ENCODE measurements around the gene ATP5F1B.

ATP5F1B gene

DNA sequence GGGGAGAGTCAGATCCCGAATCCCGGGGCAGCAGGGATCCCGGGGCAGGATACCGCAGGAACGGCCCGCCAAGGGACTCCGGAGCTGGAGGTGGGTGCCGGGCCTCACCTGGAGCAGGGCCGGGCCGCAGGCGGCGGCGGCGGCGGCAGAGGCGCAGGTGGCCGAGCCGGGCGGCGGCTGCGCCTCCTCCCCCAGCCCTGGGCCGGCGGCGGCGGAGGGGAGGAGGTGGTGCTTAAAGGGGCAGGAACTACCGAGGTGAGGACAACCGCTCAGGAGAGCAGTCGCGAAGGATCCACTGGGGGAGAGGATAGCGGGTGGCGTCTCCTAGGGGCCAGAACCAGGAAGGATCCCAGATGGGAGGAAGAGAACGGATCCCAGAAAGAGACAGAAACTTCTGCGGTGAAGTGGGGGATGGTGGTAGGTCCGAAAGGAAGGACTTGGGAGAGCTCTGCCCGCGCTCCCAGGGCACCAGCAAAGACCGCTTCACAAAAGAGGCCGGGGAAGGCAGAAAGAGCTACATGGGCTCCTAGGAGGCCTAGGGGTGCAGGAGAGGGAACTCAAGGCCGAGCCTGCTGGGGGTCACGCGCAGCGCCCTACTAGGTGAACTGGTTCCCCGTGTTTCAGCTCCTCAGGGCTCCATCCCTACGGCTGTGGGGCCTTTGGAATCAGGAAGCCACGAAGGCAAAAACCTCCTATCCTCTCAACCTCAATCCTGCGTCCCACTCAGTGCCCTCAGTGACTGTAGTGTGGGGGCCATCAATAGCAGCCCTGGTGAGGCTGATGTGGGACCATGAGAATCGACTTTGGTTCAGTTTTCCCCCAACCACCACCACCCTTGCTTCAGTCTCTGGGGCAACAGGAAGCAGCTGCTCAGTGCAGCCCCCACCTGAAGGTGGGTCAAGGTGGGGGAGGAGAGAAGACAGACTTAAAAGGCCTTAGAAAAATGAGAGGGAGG lies 10.7 kb downstream of the ATP5F1B start:
- in situ Hi-C loops (cut with MboI; ENCODE audit: low pct_unique_long_range_greater_than_20kb, low sequenced_read_pairs, unreplicated experiment), result no loop called here

DNA sequence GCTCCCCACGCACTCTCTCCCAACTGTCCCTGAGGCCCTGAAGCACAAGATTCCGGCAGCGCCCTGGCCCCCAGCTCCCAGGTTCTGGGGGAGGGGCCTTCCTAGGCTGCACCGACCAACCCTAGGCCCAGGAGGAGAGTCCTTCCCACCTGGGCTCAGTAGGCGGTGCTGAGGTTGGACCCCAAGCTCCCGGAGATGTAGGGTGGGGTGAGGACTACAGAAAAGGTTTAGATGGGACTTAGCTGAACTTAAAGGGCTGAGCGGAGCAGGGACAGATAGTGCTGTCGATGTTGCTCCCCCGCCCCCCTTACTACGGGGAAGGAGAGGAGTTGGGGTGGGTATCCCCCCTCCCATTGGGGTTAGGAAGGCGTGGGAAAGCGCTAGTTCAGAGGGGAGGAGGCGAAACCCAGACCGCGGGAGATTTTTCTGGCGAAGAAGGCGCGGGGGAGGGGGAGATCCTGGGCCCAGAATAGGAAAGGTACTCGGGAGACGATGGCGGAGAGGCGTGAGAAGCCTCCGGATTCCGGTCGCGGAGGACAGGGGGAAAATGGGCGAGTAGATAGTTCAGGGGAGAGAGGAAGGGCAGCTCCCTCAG lies 11.4 kb downstream of the ATP5F1B start:
- TF ChIP-seq, protein P1, sequence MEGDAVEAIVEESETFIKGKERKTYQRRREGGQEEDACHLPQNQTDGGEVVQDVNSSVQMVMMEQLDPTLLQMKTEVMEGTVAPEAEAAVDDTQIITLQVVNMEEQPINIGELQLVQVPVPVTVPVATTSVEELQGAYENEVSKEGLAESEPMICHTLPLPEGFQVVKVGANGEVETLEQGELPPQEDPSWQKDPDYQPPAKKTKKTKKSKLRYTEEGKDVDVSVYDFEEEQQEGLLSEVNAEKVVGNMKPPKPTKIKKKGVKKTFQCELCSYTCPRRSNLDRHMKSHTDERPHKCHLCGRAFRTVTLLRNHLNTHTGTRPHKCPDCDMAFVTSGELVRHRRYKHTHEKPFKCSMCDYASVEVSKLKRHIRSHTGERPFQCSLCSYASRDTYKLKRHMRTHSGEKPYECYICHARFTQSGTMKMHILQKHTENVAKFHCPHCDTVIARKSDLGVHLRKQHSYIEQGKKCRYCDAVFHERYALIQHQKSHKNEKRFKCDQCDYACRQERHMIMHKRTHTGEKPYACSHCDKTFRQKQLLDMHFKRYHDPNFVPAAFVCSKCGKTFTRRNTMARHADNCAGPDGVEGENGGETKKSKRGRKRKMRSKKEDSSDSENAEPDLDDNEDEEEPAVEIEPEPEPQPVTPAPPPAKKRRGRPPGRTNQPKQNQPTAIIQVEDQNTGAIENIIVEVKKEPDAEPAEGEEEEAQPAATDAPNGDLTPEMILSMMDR (IDR thresholded peaks at IDR 0.05; ENCODE audit: extremely low read depth, insufficient read depth, missing control alignments), result no peak
- in situ Hi-C loops (cut with MboI; ENCODE audit: low pct_unique_long_range_greater_than_20kb, low sequenced_read_pairs, unreplicated experiment), result no loop called here
- DNase-seq (ENCODE audit: low spot score), result peak; percentile 53

More for the DNA sequence above, 10.7 kb downstream of the ATP5F1B start:
- TF ChIP-seq, protein P1 (IDR thresholded peaks at IDR 0.05; ENCODE audit: extremely low read depth, insufficient read depth, missing control alignments), result peak; percentile 31
- DNase-seq (ENCODE audit: low spot score), result peak; percentile 85

DNA sequence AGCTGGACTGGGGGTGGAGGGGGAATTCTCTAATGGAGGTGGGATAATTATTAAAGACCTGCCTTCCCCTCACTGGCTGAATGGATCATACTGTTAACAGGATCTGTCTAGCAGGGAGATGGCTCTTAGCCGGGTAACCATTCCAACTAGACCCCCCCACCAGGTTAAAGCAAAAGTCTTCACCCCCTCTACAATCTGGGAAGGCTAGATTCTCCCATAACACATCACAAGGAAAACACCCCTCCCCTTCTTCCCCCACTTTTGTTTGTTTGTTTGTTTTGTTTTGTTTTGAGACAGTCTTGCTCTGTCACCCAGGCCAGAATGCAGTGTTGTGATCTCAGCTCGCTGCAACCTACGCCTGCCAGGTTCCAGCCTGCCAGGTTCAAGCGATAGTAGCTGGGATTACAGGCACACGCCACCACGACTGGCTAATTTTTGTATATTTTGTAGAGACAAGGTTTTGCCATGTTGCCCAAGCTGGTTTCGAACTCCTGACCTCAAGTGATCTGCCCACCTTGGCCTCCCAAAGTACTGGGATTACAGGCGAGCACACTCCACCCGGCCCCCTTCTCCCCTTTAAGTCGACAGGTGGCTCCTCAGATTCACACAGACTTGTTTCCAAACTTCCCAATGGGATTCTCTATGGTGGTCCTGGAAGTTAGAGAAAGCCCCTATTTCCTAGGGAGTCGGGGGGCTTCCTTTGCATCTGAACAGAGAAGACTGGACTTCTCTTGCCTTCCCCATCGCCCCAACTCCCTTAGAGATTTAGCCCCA lies 12.1 kb downstream of the ATP5F1B start:
- no peak for DNase-seq (ENCODE audit: low spot score)
- in situ Hi-C loops (cut with MboI; ENCODE audit: low pct_unique_long_range_greater_than_20kb, low sequenced_read_pairs, unreplicated experiment), result no loop called here
- TF ChIP-seq, protein P1 (IDR thresholded peaks at IDR 0.05; ENCODE audit: extremely low read depth, insufficient read depth, missing control alignments), result no peak

DNA sequence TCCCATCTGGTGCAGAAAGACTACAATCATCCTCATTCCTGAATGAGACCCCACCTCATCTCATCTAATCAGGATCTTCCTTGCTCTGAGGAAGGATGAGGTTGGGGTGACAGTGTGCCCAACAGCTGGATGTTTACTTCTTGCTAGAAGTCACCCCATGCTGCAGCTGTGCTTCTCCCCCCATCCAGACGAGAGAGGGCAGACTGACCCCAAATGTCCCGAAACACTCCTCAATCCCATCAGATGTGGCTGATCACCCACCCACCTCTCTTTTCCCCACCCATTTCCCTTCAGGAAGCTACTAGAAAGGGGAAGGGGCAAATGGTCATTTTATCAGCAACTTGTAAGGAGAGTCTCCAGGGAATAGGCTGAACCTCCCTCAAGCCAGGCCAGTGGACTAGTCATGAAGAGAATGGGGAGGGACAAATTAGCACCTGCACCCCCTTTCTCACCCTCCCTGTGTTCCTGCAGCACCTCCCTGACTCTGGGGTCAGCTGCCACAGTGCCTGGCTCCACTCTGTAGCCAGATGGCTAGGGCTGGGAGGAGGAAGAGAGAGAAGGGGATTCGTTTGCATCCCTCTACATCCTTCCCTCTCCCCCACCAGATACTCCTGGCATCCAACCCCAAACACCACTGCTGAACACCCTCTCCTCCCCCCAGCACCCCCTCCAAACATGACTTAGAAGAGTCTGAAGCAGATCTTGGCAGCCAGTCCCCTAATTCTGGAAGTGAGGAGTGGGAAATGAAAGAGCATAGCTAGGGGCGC lies 12.9 kb downstream of the ATP5F1B start:
- no peak for DNase-seq (ENCODE audit: low spot score)
- TF ChIP-seq, protein P1 (IDR thresholded peaks at IDR 0.05; ENCODE audit: extremely low read depth, insufficient read depth, missing control alignments), result no peak
- in situ Hi-C loops (cut with MboI; ENCODE audit: low pct_unique_long_range_greater_than_20kb, low sequenced_read_pairs, unreplicated experiment), result no loop called here

DNA sequence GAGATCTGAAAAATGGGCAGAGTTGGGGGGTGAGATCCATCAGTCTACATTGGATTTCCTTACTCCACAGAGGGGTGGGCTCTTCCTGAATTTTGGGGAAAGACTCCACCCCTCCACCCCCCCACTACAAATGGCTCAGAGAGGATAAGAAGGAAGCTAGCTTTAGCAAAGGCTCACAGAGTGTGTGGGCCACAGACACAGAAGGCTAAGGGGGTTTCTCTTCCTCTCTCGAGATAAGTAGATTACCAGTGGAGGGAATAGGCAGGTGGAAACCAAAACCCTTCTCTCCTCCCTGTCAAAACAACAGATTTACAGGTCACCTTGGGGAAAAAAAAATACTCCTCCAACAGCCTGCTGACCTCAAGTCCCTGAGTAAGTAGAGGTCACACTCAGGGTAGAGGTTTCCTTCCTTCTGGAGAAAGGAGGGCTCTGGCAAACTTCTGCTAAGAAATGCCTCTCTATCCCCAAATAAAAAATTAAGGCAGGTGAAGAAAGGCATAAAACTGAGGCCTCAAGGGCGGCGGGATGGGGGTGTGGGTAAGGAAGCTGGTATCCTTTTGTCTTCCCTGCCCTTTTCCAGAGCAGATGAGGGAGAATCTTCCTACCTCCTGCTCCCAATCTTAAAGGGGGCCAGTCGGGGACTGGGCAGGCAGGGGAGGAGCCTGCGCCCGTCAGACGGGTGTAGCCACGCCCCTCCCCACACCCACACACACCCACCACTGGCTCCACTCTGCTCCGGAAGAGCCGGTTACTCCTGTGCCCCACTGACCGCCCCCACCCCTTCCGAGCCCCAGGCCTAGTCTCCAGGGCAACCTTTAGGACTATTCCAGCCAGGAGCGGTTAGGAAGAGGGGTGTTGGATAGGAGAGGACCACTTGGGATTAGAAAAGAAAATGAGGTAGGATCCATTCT lies 13.7 kb downstream of the ATP5F1B start:
- in situ Hi-C loops (cut with MboI; ENCODE audit: low pct_unique_long_range_greater_than_20kb, low sequenced_read_pairs, unreplicated experiment), result no loop called here
- TF ChIP-seq, protein P1 (IDR thresholded peaks at IDR 0.05; ENCODE audit: extremely low read depth, insufficient read depth, missing control alignments), result no peak
- peak; percentile 77 for DNase-seq (ENCODE audit: low spot score)
